LNCaP clone FGC (cell line): Measurements from ENCODE around the gene FAM135A.
"Not testable (repeated sequence)": the region's sequence is repeated elsewhere in the genome, so short reads cannot be mapped to it uniquely, and the experiment has no call there.

Experiments used
- DNase-seq: peaks from one replicate; pipeline ENCODE4 v3.0.0-alpha.2; 2011; ENCODE audit warnings: low read depth
- H3K4me3 ChIP-seq: 2 replicates; pipeline ENCODE4 v1.5.1; 2011; ENCODE audit warnings: mild to moderate bottlenecking, low read depth, low read length, control low read depth
- TF ChIP-seq, protein P1 (sequence below): IDR thresholded peaks from 2 replicates; pipeline ENCODE4 v1.5.1; 2012; ENCODE audit warnings: mild to moderate bottlenecking; ENCODE audit not compliant: control insufficient read depth, insufficient read depth; ENCODE audit errors: extremely low read depth

Gene FAM135A

DNA sequence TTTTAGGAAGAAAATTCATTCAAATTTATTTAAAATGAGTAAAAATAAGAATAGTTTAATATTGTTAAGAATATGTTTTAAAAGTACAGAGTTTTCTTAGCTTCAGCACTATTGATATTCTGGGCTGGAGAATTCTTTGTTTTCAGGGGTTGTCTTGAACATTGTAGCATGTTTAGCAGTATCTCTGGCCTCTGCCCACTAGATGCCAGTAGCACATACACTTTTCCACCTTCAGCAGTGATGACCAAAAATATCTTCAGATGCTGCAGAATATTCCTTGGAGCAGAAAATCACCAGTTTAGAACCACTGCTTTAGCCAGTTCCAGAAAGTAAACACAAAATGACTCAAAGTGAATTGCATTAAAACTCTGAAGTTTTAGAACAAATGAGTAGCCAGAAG, 134.0 kb downstream of the FAM135A start:
- no peak overlapping the region for H3K4me3 ChIP-seq
- TF ChIP-seq, protein P1, sequence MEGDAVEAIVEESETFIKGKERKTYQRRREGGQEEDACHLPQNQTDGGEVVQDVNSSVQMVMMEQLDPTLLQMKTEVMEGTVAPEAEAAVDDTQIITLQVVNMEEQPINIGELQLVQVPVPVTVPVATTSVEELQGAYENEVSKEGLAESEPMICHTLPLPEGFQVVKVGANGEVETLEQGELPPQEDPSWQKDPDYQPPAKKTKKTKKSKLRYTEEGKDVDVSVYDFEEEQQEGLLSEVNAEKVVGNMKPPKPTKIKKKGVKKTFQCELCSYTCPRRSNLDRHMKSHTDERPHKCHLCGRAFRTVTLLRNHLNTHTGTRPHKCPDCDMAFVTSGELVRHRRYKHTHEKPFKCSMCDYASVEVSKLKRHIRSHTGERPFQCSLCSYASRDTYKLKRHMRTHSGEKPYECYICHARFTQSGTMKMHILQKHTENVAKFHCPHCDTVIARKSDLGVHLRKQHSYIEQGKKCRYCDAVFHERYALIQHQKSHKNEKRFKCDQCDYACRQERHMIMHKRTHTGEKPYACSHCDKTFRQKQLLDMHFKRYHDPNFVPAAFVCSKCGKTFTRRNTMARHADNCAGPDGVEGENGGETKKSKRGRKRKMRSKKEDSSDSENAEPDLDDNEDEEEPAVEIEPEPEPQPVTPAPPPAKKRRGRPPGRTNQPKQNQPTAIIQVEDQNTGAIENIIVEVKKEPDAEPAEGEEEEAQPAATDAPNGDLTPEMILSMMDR, result peak; percentile 79
- DNase-seq, result no peak

DNA sequence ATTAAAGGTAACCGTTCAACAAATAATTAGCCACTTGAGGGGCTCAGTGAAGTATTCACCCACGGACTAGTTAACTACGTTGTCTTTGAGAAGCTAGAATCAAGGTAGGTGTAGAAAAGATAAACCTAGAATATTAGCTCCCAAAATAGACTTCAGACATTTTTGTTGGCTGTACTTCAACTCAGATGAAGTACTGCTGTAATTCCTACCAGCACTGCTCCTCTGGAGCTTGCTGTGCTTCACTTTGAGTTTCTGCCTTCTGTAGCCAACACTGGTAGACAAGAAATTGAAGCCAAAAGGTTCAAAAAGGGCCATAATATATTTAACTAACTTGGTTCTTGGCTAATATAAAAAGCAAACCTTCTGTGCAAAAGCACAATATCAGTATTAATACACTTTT, 134.6 kb downstream of the FAM135A start:
- TF ChIP-seq, protein P1, result no peak
- H3K4me3 ChIP-seq, result no peak overlapping the region
- no peak for DNase-seq

DNA sequence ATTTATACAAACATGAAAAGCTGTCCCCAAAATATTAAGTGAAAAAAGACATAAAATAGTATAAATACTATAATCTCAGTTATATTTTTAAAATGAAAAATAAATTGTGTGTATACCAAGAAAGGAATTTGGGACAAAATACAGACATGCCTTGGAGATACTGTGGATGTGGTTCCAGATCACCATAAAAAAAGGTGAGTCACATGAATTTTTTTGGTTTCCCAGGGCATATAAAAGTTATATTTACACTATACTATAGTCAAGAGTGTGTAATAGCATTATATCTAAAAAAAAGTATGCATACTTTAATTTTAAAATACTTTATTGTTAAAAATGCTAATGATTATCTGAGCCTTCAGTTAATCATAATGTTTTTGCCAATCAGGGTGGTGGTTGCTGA, 136.0 kb downstream of the FAM135A start:
- H3K4me3 ChIP-seq, result no peak overlapping the region
- no peak for DNase-seq
- TF ChIP-seq, protein P1, result no peak

DNA sequence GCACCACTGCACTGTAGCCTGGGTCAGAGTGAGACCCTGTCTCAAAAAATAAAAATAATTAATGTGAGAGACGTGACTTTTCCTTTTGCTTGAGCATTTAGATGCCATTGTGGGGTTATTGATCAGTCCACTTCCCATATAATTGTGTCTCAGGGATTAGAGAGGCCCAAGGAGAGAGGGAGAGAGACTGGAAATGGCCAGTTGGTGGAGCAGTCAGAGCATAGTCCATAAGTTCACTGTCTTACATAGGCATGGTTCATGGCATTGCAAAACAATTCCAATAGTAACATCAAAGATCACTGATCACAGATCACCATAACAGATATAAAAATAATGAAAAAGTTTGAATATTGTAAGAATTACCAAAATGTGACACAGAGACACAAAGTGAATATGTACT, 138.3 kb downstream of the FAM135A start:
- no peak for DNase-seq
- H3K4me3 ChIP-seq, result no peak overlapping the region
- TF ChIP-seq, protein P1, result peak; percentile 40

DNA sequence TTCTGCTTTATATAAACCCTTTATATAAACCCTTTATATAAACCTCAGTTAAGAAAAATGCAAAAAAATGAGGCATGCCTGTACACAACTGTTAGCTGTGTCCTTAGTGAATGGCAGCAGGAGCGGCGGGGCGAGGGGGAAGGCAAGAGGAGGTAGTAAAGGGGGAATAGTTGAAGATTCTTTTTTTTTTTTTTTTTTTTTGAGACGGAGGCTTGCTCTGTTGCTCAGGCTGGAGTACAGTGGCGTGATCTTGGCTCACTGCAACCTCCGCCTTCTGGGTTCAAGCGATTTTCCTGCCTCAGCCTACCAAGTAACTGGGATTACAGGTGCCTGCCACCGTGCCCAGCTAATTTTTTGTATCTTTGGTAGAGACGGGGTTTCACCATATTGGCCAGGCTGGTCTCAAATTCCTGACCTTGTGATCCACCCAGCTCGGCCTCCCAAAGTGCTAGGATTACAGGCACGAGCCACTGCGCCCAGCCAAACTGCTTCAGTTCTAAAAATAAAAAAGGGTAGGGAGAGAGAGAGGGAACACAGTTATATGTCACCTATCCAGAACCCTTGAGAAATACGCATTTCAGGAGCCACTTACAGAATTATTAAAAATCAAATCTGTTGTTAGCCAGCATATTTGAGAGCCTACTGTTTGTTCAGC, 139.1 kb downstream of the FAM135A start:
- H3K4me3 ChIP-seq, DNase-seq: not testable (repeated sequence)

DNA sequence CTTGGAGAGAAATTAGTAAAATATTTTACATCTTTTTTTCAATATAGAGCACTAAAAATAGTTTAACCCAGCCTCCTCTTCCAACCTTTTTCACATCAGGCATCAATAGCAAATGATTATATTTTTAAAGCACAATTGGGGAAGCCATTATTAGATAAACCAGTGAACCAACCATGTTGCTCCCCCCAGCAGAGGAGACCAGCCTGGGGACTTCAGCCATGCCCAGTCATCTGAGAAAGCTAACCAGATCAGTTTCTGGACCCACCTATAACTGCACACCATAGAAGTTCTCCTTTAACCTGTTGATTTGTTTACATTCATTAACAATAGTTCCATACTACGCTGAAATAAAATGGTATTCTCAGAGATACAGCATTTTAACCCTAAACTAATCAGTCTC, 139.7 kb downstream of the FAM135A start:
- DNase-seq, result no peak
- no peak overlapping the region for H3K4me3 ChIP-seq
- TF ChIP-seq, protein P1, result no peak

DNA sequence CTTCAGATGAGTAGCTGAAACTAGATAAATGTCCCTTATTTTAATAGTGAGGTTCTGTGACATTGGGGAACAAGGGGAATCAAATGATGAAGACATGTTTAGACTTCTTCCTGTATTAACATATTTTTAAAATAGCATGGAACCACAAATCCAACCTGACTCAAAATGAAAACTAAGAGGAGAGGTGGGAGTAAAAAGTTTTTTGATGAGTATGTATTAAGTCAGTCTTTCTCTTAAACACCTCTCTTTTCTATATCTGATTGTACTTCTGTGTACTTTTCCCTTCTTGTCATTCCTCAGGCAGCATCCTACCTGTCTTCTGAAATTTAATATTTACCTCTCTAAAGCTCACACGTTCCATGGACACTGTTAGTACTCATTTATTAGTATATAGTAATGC, 144.7 kb downstream of the FAM135A start:
- TF ChIP-seq, protein P1, result no peak
- H3K4me3 ChIP-seq, result no peak overlapping the region

DNA sequence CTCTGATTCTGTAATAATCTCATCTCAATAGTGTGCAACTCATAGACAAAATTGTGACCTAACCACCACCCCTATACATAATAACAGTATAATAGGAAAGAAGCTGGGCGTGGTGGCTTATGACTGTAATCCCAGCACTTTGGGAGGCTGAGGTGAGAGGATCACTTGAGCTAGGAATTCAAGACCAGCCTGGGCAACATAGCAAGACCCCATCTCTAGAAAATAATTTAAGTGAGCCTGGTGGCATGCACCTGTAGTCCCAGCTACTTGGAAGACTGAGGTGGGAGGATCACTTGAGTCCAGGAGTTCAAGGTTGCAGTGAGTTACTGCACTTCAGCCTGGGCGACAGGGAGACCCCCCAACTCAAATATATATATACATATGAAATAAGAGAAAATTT, 149.1 kb downstream of the FAM135A start:
- not testable (repeated sequence) for H3K4me3 ChIP-seq, DNase-seq

More for the DNA sequence above, 144.7 kb downstream of the FAM135A start:
- no peak for DNase-seq
